Stimulated activated CD4-positive, alpha-beta T cell treated with anti-CD3 and anti-CD28 coated beads, Interleukin-1b, Interleukin-23, amount 100 ng/mL, for 24 hours (primary cell): ENCODE results near the gene DDIT4.
"Not testable (repeated sequence)": the region's sequence is repeated elsewhere in the genome, so short reads cannot be mapped to it uniquely, and the experiment has no call there.

Source experiments
- DNase-seq, 4 experiments: peaks; one replicate each; pipeline ENCODE4 v3.0.0-alpha.2; 2020; ENCODE audit warnings: low read depth in 4 of 4, low spot score in 1 of 4

The DDIT4 gene

DNA sequence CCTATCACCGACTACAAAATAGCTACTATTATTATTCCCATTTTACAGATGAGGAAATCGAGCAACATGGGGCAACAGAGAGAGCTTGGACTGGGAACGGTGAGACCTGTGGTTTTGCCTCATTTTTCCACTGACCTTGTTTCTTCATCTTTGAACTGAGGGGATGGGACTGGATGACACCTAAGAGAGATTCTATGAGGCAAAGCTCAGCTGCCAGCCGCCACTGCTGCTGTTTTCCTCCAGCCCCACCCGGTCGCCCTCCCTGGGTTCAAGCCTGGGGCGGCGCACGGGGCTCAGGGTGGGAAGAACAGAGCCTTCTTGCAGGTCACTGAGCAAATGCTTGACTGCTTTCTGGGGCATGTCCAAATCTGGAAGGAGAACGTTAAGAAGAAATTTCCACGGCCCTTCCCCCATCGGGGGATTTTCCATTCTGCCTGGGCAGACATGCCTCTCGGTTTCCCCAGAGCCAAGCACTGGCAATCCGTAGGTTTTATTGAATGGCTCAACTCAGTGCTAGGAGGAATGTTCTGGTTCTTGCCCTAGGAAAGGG lies 12.3 kb downstream of the DDIT4 start:
- DNase-seq, result no peak

DNA sequence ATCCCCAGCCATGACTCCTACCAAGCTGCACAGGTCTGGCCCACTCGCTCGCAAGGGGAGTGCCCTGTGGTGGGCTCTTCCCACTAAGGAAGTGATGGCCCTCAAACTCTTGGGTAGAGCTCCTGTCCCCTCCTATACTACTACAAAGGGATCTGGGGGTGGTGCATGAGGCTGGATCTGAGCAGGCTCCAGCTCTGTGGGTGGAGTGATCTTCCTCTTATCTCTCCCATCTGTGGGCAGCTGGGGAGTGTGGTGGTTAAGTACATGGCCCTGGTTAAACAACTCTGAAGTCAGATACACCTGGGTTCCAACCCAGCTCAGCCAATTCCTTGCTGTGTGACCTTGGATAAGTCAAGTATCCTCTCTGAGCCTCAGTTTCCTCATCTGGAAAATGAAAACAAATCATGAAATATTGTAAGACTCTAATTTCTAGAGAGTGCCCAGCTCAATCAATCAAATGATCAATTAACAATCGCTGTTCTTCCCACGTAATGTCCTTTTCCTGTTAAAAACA lies 17.4 kb downstream of the DDIT4 start:
- DNase-seq, result no peak

DNA sequence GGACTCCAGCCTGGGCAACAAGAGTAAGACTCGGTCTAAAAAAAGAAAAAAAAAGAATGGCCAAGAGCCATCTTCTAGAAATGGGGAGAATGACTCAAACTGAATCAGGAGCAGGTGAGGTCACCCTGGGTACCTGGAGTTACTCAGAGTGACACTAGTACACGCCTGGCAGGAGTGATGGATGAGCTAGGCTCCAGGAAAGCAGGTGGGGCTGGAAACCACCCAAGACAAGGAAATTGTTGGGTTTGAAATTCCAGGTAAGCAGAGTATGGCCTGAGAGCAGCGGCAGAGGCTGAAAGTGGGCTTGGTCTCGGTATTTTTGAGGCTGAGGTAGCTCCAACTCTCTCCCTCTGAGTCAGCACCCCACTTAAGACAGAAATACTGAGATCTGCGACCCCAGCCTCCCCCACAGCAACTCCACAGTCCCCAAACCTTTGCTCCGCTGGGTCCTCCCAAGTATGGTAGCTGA lies 18.5 kb downstream of the DDIT4 start:
- peak in 1 of 4 experiments; percentile 56 for DNase-seq

DNA sequence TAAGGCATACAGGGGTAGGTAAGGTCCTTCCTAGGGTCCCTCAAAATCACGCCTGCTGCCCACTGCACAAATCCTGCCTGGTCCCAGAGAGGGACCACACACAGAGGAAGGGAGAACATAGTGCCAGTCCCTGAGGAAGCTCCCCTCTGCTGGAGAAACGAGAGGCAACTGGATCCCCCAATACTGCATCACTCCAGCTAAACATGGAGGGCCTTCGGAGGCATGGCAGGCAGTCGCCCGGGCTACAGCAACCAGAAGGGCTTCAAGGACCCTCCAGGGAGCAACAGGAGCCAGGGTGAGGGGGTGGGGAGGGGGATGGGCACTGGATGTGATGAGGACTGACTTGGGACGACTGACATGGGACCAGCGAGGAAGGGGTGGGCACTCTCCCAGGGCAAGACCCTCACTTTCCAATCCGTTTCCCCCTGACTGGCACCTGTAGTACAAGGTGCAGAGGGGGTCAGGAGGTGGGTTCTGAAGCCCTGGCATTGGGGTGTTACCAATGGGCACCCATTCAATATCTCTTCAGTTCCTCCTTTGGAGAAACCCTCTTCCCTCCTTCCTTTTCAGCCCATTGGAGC lies 21.7 kb downstream of the DDIT4 start:
- DNase-seq, result no peak

DNA sequence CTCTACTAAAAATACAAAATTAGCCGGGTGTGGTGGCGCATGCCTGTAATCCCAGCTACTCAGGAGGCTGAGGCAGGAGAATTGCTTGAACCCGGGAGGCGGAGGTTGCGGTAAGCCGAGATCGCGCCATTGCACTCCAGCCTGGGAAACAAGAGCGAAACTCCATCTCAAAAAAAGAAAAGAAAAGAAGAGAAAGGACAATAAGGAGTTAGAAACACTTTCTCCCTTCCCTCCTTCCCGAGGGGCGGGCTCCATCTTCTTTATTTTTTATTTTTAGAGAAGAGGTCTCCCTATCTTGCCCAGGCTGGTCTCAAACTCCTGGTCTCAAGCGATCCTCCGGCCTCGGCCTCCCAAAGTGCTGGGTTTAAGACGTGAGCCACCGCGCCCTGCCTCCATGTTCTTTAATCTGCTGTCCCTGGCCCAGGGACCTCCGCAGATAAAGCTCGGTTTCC lies 23.1 kb downstream of the DDIT4 start:
- DNase-seq, result not testable (repeated sequence)

DNA sequence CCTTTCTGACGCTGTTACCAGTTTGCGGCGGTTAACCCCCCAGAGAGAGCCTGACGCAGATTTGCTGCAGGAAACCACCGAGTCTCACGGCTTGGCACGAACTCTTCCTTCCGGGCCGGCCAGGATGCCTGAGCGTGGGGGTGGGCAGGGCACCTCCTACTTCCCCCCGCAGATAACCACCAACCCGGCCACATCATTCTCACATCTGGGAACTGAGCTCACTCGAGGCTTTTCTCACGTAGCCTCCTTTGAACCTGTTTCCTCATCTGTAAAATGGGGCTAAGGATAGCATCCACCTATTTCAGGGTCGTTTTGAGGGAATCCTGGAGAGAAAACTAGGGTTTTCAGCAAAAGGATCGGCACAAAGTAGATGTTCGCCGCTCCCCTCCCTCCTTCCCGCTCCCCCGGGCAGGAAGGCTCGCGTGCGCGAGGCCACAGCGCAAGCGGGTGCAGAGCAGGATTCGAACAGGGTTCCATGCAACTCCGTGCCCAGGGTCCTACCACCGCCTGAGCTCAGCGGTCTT lies 23.6 kb downstream of the DDIT4 start:
- peak; percentile 73 to 96 (median 84) for DNase-seq

DNA sequence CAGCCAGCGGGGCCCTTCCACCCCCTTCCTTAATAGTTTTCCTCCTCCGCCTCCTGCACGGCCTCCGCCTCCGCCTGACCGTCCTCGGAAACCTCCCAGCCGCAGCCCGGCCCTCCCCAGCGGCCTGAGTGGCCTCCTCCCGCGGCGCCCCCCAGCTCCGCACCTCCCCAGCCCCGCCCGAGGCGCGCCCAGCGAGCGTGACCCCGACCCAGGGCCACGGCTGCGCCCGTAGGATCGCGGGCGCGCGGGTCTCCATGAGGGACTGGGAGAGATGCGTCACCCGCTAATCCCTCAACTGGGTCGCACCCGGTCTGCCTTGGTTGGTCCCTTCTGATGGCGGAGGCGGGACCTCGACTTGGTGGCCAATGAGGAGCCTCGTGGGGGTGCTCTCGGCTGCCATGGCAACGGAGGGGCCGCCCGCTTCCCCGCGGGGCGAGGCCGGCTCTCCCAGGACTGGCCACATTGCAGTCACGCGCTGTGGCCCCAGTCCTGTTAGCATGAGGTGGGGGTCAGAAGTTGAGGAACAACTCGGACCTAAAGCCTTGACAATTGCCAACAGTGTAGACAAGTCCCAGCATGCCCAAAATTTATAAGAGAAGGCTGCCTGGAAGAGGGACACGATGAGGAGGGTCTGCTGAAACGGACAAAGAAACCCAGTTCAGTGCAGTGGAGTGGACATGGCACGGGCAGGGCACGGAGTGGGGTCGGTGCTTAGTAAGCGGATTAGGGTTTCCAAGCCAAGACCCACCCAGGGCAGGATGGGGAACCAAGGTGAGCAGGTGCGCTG lies 24.3 kb downstream of the DDIT4 start:
- peak; percentile 75 to 96 (median 82) for DNase-seq

DNA sequence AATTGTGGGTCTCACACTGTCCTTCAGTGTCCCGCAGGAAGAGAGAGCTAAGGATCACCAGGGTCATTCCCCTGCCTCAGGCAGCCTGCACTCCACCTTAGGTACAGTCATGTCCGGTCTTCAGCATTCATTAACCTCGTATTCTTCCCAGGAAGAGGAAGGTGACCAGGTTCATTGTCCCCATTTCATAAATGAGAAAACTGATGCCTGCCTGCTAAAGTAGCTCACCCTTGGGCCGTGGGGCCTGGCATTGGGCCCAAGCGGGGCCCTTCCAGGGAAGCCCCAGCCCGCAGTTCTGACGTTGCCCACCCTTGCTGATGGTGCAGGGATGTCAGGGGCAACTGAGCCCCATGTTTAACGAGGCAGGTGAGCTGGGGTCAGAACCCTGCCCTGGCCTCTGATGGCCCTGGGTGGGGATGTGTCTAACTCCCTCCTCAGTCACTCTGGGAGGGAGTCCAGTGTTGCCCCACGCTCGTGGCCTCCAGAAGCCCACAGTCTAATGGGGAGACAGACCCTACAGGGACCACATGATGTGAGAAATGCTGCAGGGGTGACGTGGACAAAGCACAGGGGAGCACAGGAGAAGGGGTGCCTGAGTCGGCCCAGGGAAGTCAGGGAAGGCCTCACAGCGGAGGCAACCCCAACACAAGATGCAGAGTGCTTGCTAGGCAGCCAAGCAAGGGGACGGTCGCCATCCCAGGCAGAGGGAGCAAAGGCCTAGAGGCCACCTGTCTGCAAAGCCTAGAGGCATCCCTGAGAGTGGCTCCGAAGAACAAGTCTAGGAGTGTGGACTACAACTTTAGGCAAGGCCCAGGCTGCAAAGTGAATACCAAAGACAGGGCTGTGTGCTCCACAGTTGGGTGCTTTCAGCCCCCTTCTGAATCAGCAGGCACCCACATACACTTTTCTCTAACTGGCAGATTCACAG lies 25.1 kb downstream of the DDIT4 start:
- DNase-seq, result no peak

DNA sequence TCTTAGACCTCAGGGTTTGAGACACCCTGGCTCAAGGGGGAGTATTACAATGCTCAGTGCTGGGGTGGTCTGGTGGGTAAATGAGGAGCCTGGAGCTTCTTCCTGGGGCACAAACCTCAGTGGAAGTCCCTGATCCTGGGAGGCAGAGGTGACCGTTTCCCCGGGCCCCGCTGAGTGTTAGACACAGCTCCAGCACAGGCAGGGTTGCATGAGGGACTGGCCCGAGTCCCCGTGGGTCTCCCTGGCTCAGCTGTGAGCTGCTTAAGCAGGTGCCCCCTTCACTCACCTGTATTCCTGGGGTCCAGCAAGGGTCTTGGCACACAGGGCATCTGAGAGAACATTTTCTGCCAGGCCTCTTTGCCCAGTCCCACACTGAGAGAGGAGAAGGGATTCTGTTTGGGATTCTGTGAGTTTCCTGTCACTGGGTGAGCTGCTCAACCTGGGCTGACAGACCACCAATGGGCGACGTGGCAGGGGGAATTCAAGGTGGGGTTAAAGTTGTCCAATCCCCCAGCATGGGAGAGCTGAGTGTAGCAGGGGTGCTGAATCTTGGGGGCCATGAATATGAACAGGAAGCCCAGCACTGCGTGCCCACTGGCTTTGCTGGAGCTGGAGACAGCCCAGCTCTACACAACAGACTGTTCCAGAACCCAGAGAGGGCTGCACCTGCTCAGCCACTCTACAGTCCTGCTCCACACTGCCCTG lies 29.9 kb downstream of the DDIT4 start:
- DNase-seq, result no peak

DNA sequence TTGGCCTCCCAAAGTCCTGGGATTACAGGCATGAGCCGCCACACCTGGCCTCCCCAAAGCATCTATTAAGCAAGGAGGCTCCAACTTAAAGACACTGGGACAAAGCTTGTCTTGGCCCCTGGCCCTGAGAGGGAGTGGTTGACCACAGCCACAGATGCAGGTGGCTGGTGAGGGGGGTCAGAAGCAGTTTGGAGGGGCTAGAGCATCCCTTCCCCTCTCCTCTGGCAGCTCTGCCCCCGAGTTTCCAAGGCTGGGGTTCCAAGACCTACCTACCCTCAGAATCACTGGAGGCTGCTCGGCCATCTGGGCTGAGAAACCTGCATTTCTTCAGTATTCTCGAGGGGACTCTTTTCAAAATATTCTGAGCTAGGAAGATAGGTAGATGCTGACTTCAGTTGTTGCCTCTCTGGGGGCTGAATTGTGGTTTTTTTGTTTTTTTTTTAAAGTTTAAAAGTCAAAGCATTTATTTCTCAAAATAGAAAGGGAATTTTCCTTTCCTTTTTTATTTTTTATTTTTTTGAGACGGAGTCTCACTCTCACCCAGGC lies 32.6 kb downstream of the DDIT4 start:
- no peak for DNase-seq

DNA sequence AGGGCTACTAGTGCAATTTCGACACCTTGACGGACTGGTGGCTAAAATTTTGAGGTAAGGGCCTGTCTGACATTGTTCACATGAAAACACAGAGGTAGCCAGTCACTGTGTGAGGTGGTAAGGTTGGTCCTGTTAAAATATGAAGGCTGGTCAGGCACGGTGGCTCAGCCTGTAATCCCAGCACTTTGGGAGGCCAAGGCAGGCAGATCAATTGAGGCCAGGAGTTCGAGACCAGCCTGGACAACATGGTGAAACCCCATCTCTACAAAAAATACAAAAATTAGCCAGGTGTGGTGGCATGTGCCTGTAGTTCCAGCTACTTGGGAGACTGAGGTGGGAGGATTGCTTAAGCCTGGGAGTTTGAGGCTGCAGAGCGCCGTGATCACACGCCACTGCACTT lies 34.0 kb downstream of the DDIT4 start:
- not testable (repeated sequence) for DNase-seq

DNA sequence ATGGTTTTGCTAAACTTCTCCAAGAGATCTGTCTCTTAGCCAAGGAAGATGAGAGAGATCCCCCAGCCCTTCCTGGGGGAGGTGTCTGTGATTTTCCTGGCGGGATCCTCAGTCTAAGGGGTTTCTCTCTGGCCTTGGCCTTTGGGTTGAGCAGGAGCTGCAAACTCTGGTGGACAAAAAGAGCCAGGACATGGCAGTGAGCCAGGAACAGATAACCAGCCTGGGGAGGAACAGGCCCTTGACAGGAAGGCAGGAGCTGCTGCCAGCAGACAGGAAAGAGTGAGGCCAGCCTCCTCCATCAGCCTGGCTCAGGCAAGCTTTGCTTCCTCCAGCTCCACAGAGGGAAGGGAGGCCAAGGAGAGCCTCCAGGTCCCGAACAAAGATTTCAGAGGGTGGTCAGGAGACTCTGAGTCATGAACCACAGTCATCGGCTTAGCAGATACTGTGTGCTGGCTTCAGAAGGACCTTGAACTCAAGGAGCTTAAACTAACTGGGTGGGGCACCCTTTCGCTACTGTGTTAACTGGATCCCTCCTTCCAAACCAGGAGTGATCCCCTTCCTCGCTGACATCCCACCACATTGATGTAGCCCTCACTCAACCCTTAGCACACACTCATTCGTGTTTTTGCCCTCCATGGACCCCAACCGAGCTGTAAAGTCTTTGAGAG lies 34.7 kb downstream of the DDIT4 start:
- no peak for DNase-seq

DNA sequence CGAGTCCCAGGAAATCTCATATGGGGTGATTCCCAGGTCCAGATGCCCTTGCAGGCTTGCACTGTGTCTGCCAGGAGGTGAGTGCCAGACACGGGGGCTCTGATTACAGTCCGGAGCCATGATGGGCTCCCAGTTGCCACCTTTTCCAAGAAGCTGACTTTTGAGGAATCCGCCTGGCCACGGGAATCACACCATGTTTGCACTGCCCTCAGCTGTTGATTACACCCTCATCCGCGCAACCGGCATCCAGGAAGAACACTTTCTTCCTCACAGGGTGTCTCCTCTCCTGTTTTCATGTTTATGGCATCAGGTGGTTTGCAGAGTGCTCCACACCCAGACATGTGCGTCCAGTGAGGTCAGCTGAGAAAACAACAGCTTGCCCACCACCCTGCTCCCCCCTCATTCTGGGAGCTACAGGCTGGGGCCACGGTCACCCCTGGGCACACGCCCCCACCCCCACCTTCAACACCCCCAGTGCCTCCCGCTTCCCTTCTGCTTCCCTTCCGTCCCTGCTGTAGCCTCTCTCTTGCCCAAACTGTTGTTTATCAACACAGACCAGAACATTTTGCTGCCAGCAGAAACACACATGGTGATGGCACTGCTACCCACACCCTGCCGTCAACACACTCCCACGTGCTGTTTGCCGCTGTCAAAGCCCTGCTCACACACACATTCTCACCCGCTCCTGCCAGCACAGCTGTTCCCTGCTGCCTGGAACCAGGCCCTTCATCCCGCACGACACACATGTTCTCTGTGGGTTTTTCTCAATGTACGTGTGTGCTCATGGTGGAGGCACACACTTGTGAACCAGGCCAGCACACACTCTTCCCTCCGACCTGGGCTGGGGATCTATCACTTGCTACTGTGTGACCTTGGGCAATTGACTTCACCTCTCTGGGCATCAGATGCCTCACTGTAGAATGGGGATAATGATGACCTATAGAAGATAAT lies 35.8 kb downstream of the DDIT4 start:
- no peak for DNase-seq

DNA sequence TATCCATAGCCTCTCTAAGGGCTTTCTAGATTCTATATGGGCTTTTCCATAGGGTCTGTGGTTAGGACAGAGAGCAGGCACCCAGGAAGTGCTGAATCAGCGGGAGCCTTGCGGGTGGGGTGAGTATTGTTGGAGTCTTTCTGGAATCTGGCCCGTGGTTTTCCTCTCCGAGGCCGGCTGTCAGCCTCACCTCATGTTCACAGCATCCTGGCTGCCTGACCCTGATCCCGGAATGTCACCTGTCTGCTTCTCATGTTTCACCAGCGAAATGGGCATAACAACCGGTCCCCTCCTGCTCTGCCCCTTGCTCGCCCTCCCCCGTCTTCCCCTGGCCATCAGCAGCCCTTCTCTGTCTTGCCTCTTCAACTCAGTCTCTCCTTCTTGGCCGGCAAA lies 36.5 kb downstream of the DDIT4 start:
- no peak for DNase-seq

DNA sequence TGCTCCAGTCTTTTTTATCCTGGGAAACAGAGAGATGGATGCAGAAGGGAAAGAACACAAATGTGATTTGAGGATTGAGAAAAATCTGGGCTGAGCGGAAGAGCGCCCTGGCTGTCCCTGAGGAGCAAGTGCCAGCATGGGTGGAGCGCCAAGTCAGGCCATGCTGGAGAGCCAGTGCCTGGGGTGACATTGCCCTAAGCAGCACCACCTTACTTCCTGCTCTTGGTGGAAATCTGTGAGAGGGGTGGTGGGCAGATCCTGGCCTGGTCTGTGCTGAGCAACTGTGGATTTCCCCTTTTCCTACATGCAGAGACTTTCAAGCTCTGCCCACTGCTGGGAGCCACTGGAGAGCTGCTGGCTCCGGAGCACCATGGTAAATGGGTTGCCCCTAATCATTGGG lies 36.9 kb downstream of the DDIT4 start:
- no peak for DNase-seq

DNA sequence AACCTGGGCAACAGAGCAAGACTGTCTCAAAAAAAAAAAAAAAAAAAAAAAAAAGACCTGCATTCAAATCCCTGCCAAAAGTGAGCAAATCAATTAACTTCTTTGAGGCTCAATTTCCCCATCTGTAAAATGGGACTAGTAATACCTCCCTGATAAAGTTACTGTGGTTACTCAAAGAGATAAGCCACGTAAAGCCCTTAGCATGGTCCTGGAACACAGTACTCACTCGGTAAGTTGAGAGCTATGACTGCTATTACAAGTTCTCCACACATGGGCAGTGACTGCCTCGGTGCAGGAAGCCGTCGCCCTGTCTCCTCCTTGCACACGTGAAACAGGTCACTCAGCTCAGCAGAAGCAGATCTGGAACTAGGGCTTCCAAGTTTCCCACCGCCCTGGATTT lies 37.9 kb downstream of the DDIT4 start:
- no peak for DNase-seq

DNA sequence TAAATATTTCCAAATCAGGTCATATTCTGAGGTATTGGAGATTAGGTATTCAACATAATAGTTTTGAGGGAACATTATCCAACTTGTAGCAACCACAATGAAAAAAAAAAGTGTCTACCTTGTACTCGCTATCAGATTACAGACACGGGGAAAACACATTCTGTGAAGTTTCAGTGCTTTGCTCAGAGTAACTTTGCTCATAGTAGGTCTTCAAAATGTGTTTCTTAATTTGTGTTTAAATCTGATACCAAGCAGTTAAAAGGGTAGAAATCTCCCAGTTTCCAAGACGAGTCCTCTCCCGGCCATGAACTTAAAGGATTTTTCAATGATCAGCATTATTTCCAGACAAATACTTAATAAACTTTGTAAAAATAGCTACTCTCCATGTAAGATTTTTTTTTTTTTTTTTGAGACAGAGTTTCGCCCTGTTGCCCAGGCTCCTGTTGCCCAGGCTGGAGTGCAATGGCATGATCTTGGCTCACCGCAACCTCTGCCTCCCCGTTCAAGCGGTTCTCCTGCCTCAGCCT lies 39.2 kb downstream of the DDIT4 start:
- no peak for DNase-seq

DNA sequence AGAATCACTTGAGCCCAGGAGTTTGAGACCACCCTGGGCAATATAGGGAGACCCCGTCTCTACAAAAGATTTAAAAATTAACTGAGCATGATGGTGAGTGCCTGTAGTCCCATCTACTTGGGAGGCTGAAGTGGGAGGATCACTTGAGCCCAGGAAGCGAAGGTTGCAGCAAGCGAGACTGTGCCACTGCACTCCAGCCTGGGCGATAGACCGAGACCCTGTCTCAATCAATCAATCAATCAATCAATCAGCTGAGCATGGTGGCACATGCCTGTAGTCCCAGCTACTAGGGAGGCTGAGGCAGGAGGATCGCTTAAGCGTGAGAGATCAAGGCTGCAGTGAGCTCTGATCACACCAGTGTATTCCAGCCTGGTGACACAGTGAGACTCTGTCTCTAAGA lies 40.5 kb downstream of the DDIT4 start:
- no peak for DNase-seq
